ENCODE results near the gene ASIC2.

The ASIC2 gene

GRCh38 chr17:33240362-33240761, 52.7 kb downstream of the ASIC2 start:
- Histone ChIP-seq H3F3A (ENCODE audit: insufficient read depth) (no peaks in the 10 kb centered on the region), H3K9me3 (ENCODE audit: insufficient read depth, low read length) (no peaks in the 10 kb centered on the region), H3K36me3 (ENCODE audit: low read length) (no peaks in the 10 kb centered on the region), H2AFZ (ENCODE audit: low read depth, low read length, severe bottlenecking) (no peak overlapping the region), H3K27ac (ENCODE audit: low read depth, low read length) (no peak overlapping the region), H3K9ac (ENCODE audit: low read length) (no peak overlapping the region), H3K4me3 (ENCODE audit: insufficient read depth, low read length, poor library complexity, severe bottlenecking) (no peak overlapping the region), H4K20me1 (ENCODE audit: low read depth, low read length) (no peaks in the 10 kb centered on the region), H3K79me2 (ENCODE audit: insufficient read depth, low read length) (no peaks in the 10 kb centered on the region), H3K9me2 (replicated peaks; ENCODE audit: insufficient read depth, low read length) (no peaks in the 10 kb centered on the region), H3K27me3 (ENCODE audit: low read length) (no peaks in the 10 kb centered on the region), H3K4me2 (ENCODE audit: low read depth, low read length, poor library complexity, severe bottlenecking) (no peak overlapping the region)
- TF ChIP-seq EZH2phosphoT487 (conservative IDR thresholded peaks at IDR 0.05; ENCODE audit: low read length) = no peak
- TF ChIP-seq CTCF (IDR thresholded peaks at IDR 0.05; ENCODE audit: insufficient read depth, low read length, poor library complexity, severe bottlenecking) = no peak

GRCh38 chr17:33239702-33240101, 53.4 kb downstream of the ASIC2 start:
- no peak for TF ChIP-seq EZH2phosphoT487 (conservative IDR thresholded peaks at IDR 0.05; ENCODE audit: low read length)
- no peak for TF ChIP-seq CTCF (IDR thresholded peaks at IDR 0.05; ENCODE audit: insufficient read depth, low read length, poor library complexity, severe bottlenecking)
- Histone ChIP-seq H3K36me3 (ENCODE audit: low read length) (no peaks in the 10 kb centered on the region), H3K9ac (ENCODE audit: low read length) (no peak overlapping the region)

GRCh38 chr17:33234930-33235685, 58.0 kb downstream of the ASIC2 start:
- H3K27me3 ChIP-seq (ENCODE audit: low read length) = no peaks in the 10 kb centered on the region
- no peaks in the 10 kb centered on the region for H3K79me2 ChIP-seq (ENCODE audit: insufficient read depth, low read length)
- no peak overlapping the region for H3K4me3 ChIP-seq (ENCODE audit: insufficient read depth, low read length, poor library complexity, severe bottlenecking)
- no peak overlapping the region for H2AFZ ChIP-seq (ENCODE audit: low read depth, low read length, severe bottlenecking)
- no peak overlapping the region for H3K4me2 ChIP-seq (ENCODE audit: low read depth, low read length, poor library complexity, severe bottlenecking)
- H3K9me3 ChIP-seq (ENCODE audit: insufficient read depth, low read length) = no peaks in the 10 kb centered on the region
- no peak overlapping the region for H3K27ac ChIP-seq (ENCODE audit: low read depth, low read length)
- no peaks in the 10 kb centered on the region for H4K20me1 ChIP-seq (ENCODE audit: low read depth, low read length)
- H3K9me2 ChIP-seq (replicated peaks; ENCODE audit: insufficient read depth, low read length) = no peaks in the 10 kb centered on the region
- no peak overlapping the region for H3K9ac ChIP-seq (ENCODE audit: low read length)
- H3F3A ChIP-seq (ENCODE audit: insufficient read depth) = no peaks in the 10 kb centered on the region
- H3K36me3 ChIP-seq (ENCODE audit: low read length) = no peaks in the 10 kb centered on the region
- no peak for TF ChIP-seq CTCF (IDR thresholded peaks at IDR 0.05; ENCODE audit: insufficient read depth, low read length, poor library complexity, severe bottlenecking)
- TF ChIP-seq EZH2phosphoT487 (conservative IDR thresholded peaks at IDR 0.05; ENCODE audit: low read length) = no peak

More at GRCh38 chr17:33239702-33240101, 53.4 kb downstream of the ASIC2 start:
- H3K27ac ChIP-seq (ENCODE audit: low read depth, low read length) = no peak overlapping the region
- H3K27me3 ChIP-seq (ENCODE audit: low read length) = no peaks in the 10 kb centered on the region
- H3K9me3 ChIP-seq (ENCODE audit: insufficient read depth, low read length) = no peaks in the 10 kb centered on the region
- H3K9me2 ChIP-seq (replicated peaks; ENCODE audit: insufficient read depth, low read length) = no peaks in the 10 kb centered on the region
- no peak overlapping the region for H3K4me3 ChIP-seq (ENCODE audit: insufficient read depth, low read length, poor library complexity, severe bottlenecking)
- H3K79me2 ChIP-seq (ENCODE audit: insufficient read depth, low read length) = no peaks in the 10 kb centered on the region
- H3F3A ChIP-seq (ENCODE audit: insufficient read depth) = no peaks in the 10 kb centered on the region
- H2AFZ ChIP-seq (ENCODE audit: low read depth, low read length, severe bottlenecking) = no peak overlapping the region
- H4K20me1 ChIP-seq (ENCODE audit: low read depth, low read length) = no peaks in the 10 kb centered on the region
- no peak overlapping the region for H3K4me2 ChIP-seq (ENCODE audit: low read depth, low read length, poor library complexity, severe bottlenecking)

Data from SU-DHL-6 (cell line).